ENCODE measurements around the gene ADCK2.
"Not testable (repeated sequence)": the region's sequence is repeated elsewhere in the genome, so short reads cannot be mapped to it uniquely, and the experiment has no call there.

Gene ADCK2

GRCh38 chr7:140704205-140704604, 31.5 kb downstream of the ADCK2 start:
- Histone ChIP-seq H3K4me3 (replicated peaks; ENCODE audit: insufficient read depth, low read length) (no peak overlapping the region), H3K27me3 (ENCODE audit: insufficient read depth, poor library complexity, severe bottlenecking) (no peaks in the 10 kb centered on the region), H3K27ac (replicated peaks) (no peak overlapping the region)
- no peak for DNase-seq (ENCODE audit: low read depth in 1 of 2, low spot score in 1 of 2)
- no peak for TF ChIP-seq CTCF (IDR thresholded peaks at IDR 0.05; ENCODE audit: insufficient read depth, low read length)
- no peak for TF ChIP-seq REST (IDR thresholded peaks at IDR 0.05; ENCODE audit: insufficient replicate concordance, low read depth)
- TF ChIP-seq POLR2AphosphoS5 (IDR thresholded peaks at IDR 0.05; ENCODE audit: low read depth): no peak
- TF ChIP-seq GABPA (IDR thresholded peaks at IDR 0.05; ENCODE audit: low read depth): no peak
- no peak for TF ChIP-seq SPI1 (IDR thresholded peaks at IDR 0.05; ENCODE audit: borderline replicate concordance, low read depth)

- Histone ChIP-seq H3K4me3 (replicated peaks; ENCODE audit: insufficient read depth, low read length) (no peak overlapping the region), H3K27ac (replicated peaks) (no peak overlapping the region), H3K27me3 (ENCODE audit: insufficient read depth, poor library complexity, severe bottlenecking) (no peaks in the 10 kb centered on the region)
- TF ChIP-seq POLR2AphosphoS5 (IDR thresholded peaks at IDR 0.05; ENCODE audit: low read depth) (no peak), GABPA (IDR thresholded peaks at IDR 0.05; ENCODE audit: low read depth) (no peak), REST (IDR thresholded peaks at IDR 0.05; ENCODE audit: insufficient replicate concordance, low read depth) (no peak), CTCF (IDR thresholded peaks at IDR 0.05; ENCODE audit: insufficient read depth, low read length) (no peak), SPI1 (IDR thresholded peaks at IDR 0.05; ENCODE audit: borderline replicate concordance, low read depth) (no peak)
- no peak for DNase-seq (ENCODE audit: low read depth in 1 of 2, low spot score in 1 of 2)
Measured at GRCh38 chr7:140707132-140707531, 34.4 kb downstream of the ADCK2 start.

GRCh38 chr7:140708764-140709163, 36.0 kb downstream of the ADCK2 start:
- not testable (repeated sequence) for H3K27ac ChIP-seq (replicated peaks); H3K27me3 ChIP-seq (ENCODE audit: insufficient read depth, poor library complexity, severe bottlenecking); H3K4me3 ChIP-seq (replicated peaks; ENCODE audit: insufficient read depth, low read length); DNase-seq (ENCODE audit: low read depth in 1 of 2, low spot score in 1 of 2)

GRCh38 chr7:140712392-140712791, 39.6 kb downstream of the ADCK2 start:
- H3K4me3 ChIP-seq (replicated peaks; ENCODE audit: insufficient read depth, low read length); DNase-seq (ENCODE audit: low read depth in 1 of 2, low spot score in 1 of 2); H3K27me3 ChIP-seq (ENCODE audit: insufficient read depth, poor library complexity, severe bottlenecking); H3K27ac ChIP-seq (replicated peaks): not testable (repeated sequence)

- TF ChIP-seq REST (IDR thresholded peaks at IDR 0.05; ENCODE audit: insufficient replicate concordance, low read depth) (no peak), CTCF (IDR thresholded peaks at IDR 0.05; ENCODE audit: insufficient read depth, low read length) (no peak), POLR2AphosphoS5 (IDR thresholded peaks at IDR 0.05; ENCODE audit: low read depth) (no peak), SPI1 (IDR thresholded peaks at IDR 0.05; ENCODE audit: borderline replicate concordance, low read depth) (no peak), GABPA (IDR thresholded peaks at IDR 0.05; ENCODE audit: low read depth) (no peak)
- Histone ChIP-seq H3K27ac (replicated peaks) (no peak overlapping the region), H3K27me3 (ENCODE audit: insufficient read depth, poor library complexity, severe bottlenecking) (no peaks in the 10 kb centered on the region), H3K4me3 (replicated peaks; ENCODE audit: insufficient read depth, low read length) (no peak overlapping the region)
- DNase-seq (ENCODE audit: low read depth in 1 of 2, low spot score in 1 of 2): no peak
Measured at GRCh38 chr7:140714331-140715040, 41.7 kb downstream of the ADCK2 start.
